ENCODE data around the gene ASB2. TPM values are rescaled to one million over a fixed set of nuclear protein-coding genes. Genes with fewer than 3 reads are reported as not detected.

ASB2 gene
- polyA plus RNA-seq, 1 experiment: 0.06 TPM

GRCh38 chr14:94009767-94010166 lies 33.4 kb upstream of the ASB2 start:
- Histone ChIP-seq H3K36me3 (ENCODE audit: control insufficient read depth, insufficient read depth, low read length) (no peaks in the 10 kb centered on the region), H3K27me3 (ENCODE audit: control insufficient read depth, insufficient read depth, low read length) (peaks cover 5% of the 10 kb centered on the region), H3K4me3 (ENCODE audit: low read depth, low read length) (no peak overlapping the region)
- POLR2A ChIA-PET: no interaction called here
- CTCF ChIA-PET: interaction anchor here (0.7 to 5.0 kb wide), 3 partner anchors 70 to 173 kb away, joined by 3 to 36 read pairs (median 8); no protein-coding TSS in a partner anchor
- no peak for TF ChIP-seq CTCF (IDR thresholded peaks at IDR 0.05; ENCODE audit: insufficient read depth, low read depth, low read length)
- DNase-seq (ENCODE audit: low read depth): no peak

GRCh38 chr14:94008234-94008633 lies 31.9 kb upstream of the ASB2 start:
- ChIA-PET POLR2A (no interaction called here), CTCF (interaction anchor here (5.0 kb wide), 1 partner anchor 69 kb away, joined by 36 read pairs; no protein-coding TSS in a partner anchor)
- Histone ChIP-seq H3K27me3 (ENCODE audit: control insufficient read depth, insufficient read depth, low read length) (peaks cover 5% of the 10 kb centered on the region), H3K4me3 (ENCODE audit: low read depth, low read length) (no peak overlapping the region), H3K36me3 (ENCODE audit: control insufficient read depth, insufficient read depth, low read length) (no peaks in the 10 kb centered on the region)
- TF ChIP-seq CTCF (IDR thresholded peaks at IDR 0.05; ENCODE audit: insufficient read depth, low read depth, low read length): no peak
- DNase-seq (ENCODE audit: low read depth): no peak

GRCh38 chr14:94005324-94006073 lies 29.1 kb upstream of the ASB2 start:
- ChIA-PET CTCF (interaction anchor here (0.7 to 11.5 kb wide), 6 partner anchors 10 to 480 kb away, joined by 3 to 387 read pairs (median 4); no protein-coding TSS in a partner anchor), POLR2A (no interaction called here)
- H3K36me3 ChIP-seq (ENCODE audit: control insufficient read depth, insufficient read depth, low read length): no peaks in the 10 kb centered on the region
- no peak overlapping the region for H3K4me3 ChIP-seq (ENCODE audit: low read depth, low read length)
- peak; percentile 50 for TF ChIP-seq CTCF (IDR thresholded peaks at IDR 0.05; ENCODE audit: insufficient read depth, low read depth, low read length)
- H3K27me3 ChIP-seq (ENCODE audit: control insufficient read depth, insufficient read depth, low read length): peaks cover 5% of the 10 kb centered on the region
- DNase-seq (ENCODE audit: low read depth): no peak

GRCh38 chr14:94004015-94004414 lies 27.6 kb upstream of the ASB2 start:
- Histone ChIP-seq H3K27me3 (ENCODE audit: control insufficient read depth, insufficient read depth, low read length) (peaks cover 5% of the 10 kb centered on the region), H3K36me3 (ENCODE audit: control insufficient read depth, insufficient read depth, low read length) (no peaks in the 10 kb centered on the region), H3K4me3 (ENCODE audit: low read depth, low read length) (no peak overlapping the region)
- CTCF ChIA-PET: interaction anchor here (0.7 to 11.5 kb wide), 12 partner anchors 9 to 133 kb away, joined by 3 to 387 read pairs (median 4); no protein-coding TSS in a partner anchor
- no peak for TF ChIP-seq CTCF (IDR thresholded peaks at IDR 0.05; ENCODE audit: insufficient read depth, low read depth, low read length)
- DNase-seq (ENCODE audit: low read depth): no peak
- POLR2A ChIA-PET: no interaction called here

- TF ChIP-seq CTCF (IDR thresholded peaks at IDR 0.05; ENCODE audit: insufficient read depth, low read depth, low read length): no peak
- Histone ChIP-seq H3K36me3 (ENCODE audit: control insufficient read depth, insufficient read depth, low read length) (no peaks in the 10 kb centered on the region), H3K27me3 (ENCODE audit: control insufficient read depth, insufficient read depth, low read length) (peaks cover 5% of the 10 kb centered on the region), H3K4me3 (ENCODE audit: low read depth, low read length) (no peak overlapping the region)
- DNase-seq (ENCODE audit: low read depth): no peak
- CTCF ChIA-PET: interaction anchor here (0.9 to 11.5 kb wide), 8 partner anchors 8 to 133 kb away, joined by 3 to 387 read pairs (median 4); no protein-coding TSS in a partner anchor
- POLR2A ChIA-PET: no interaction called here
Measured at GRCh38 chr14:94003397-94003796, 27.0 kb upstream of the ASB2 start.
